Measurements from ENCODE around the gene AGER.

AGER gene

GRCh38 chr6:32168807-32169591 is 15.1 kb downstream of the AGER start:
- DNase-seq (ENCODE audit: low read depth) = no peak

DNA sequence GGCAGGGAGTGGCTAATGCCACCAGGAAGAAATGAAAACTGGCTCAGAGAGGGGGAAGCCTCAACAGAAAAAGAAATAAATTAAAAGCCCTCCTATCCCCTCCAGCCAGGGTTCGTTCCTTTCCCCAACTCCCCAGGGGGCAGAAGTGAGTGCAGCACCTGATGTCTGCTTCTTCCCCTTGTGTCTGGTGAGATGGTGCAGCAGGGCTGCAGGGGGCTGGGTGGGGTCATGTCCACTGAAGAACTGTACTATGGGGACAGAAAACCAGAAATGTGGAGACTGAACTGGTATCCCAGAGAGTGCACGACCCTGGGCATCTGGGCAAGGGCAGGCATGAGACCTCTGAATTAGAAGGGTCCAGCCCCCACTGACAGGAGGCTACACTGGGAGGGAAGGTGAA is 15.7 kb downstream of the AGER start:
- DNase-seq (ENCODE audit: low read depth) = no peak

GRCh38 chr6:32167761-32168262 is 16.2 kb downstream of the AGER start:
- no peak for DNase-seq (ENCODE audit: low read depth)

DNA sequence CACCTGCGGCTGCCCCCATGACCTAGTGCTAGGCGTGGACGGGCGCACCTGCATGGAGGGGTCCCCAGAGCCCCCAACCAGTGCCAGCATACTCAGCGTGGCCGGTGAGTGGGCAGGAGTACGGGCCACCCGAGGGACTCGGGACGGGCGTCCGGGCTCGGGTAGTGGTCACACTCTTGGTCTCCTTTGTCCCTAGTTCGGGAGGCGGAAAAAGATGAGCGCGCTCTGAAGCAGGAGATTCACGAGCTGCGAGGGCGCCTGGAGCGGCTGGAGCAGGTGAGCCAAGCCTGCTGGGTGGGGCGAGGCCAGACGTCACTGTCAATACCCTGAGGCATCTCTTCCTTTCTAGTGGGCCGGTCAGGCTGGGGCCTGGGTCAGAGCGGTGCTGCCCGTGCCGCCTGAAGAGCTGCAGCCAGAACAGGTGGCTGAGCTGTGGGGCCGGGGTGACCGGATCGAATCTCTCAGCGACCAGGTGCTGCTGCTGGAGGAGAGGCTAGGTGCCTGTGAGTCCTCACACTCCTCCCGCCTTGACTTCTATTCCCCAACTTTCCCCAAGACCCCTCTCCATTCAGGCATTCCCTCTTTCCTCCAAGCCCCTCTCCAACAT is 16.8 kb downstream of the AGER start:
- DNase-seq (ENCODE audit: low read depth) = no peak

DNA sequence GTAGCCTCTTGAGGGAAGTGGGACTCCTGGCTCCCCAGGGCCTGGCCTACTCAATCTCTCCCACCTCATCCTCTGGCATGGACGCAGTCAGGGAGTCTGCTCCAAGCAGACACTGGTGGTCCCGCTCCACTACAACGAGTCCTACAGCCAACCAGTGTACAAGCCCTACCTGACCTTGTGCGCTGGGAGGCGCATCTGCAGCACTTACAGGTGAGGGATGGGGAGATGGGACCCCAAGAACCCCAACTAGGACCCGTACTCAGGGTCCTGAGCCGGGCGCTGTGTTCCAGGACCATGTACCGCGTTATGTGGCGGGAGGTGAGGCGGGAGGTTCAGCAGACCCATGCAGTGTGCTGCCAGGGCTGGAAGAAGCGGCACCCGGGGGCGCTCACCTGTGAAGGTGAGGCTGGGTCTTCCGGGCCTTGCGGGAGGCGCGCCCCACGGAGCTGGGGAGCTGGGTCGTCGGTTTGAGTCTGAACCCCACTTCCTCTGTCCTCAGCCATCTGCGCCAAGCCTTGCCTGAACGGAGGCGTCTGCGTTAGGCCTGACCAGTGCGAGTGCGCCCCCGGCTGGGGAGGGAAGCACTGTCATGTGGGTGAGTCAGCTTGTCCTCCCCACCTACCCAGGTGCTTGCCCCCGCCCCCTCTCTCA is 17.5 kb downstream of the AGER start:
- no peak for DNase-seq (ENCODE audit: low read depth)

GRCh38 chr6:32164295-32164694 is 19.8 kb downstream of the AGER start, which contains the start of gene EGFL8:
Gene EGFL8 (plus strand): TSS chr6:32164595. CDS start chr6:32166166, 1,571 bp downstream.
- DNase-seq (ENCODE audit: low read depth) = no peak

GRCh38 chr6:32163559-32164258 is 20.3 kb downstream of the AGER start:
- no peak for DNase-seq (ENCODE audit: low read depth)

- no peak for DNase-seq (ENCODE audit: low read depth)
Measured at GRCh38 chr6:32158052-32158451, 26.0 kb downstream of the AGER start.

- DNase-seq (ENCODE audit: low read depth) = no peak
Measured at GRCh38 chr6:32156891-32157290, 27.2 kb downstream of the AGER start.

- no peak for DNase-seq (ENCODE audit: low read depth)
Measured at GRCh38 chr6:32154514-32155161, 29.4 kb downstream of the AGER start.

GRCh38 chr6:32153564-32154513 is 30.2 kb downstream of the AGER start, which contains the start of gene PPT2:
Gene PPT2 (plus strand): TSS chr6:32154141. CDS start chr6:32154595, 454 bp downstream.
- DNase-seq (ENCODE audit: low read depth) = peak; percentile 89

DNA sequence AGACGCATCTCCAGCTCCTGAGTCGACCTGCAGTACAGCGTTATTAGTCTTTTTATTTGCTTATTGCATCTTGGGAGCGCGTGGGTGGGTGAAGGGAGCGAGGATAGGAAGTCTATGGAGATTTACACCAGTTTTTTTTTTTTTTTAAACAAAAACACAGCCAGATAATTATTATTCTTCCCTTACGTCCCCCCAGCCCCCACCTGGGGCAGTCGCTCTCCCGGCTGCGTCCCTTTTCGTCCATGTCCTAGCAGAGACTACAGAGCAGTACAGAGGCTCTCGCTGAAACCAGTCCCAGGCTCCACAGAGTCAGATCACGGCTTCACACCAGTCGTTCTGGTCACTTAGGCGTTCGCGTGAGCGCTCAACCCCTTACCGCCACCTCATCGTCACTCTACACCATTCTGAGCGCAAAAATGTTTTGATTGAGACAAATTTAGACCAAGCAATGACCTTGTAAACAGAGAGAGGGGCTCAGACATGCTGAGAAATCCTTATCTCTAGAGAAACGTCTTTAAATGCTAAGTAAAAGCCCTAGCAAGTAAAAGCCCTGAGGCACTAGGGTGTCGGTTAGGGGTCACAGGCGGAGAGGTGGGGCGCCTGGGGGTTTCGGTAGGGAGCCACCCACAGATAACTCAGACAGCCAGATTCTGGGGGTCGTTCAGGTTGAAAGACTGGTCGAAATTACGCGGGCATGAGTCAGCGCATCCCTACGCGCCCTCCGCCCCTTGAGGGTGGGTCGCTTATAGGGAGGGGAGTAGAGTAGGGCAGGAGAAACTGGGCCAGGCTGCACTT is 31.1 kb downstream of the AGER start:
- DNase-seq (ENCODE audit: low read depth) = no peak

- DNase-seq (ENCODE audit: low read depth) = no peak
Measured at GRCh38 chr6:32151863-32152768, 31.9 kb downstream of the AGER start, which contains the start of gene PRRT1. Gene PRRT1 (minus strand): TSS chr6:32151939. CDS start chr6:32151827, 112 bp downstream.

DNA sequence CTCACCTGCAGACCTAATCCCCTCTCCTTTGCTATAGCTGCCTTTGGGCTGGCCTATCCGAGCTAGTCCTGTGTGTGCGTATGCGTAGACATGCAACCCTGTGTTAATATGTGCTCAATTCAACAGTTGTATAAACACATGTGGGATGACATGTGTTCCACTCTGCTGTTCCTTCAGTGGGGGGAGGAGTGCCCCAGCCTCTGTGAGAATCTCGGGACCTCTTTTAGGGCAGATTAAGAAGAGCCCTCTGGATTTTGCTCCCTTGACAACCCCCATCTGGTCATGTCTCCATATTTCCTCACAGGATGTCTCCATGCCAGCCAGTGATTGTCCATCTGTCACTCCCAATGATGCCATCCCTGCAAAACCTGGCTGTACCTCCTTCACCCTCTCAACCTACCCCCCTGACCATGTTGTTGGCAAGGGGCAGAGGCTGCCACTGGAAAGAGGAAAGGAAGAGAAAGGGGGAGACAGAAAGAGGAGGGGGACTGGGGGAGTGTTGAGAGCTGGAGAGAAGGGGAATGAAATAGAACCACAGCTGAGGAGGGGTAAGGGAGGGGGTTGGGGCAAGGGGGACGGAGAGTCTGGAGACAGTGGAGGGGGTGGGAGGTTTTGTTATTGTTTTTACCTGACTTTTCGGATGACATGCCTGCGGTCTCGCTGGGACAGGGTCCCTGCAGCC is 32.7 kb downstream of the AGER start:
- DNase-seq (ENCODE audit: low read depth) = no peak

DNA sequence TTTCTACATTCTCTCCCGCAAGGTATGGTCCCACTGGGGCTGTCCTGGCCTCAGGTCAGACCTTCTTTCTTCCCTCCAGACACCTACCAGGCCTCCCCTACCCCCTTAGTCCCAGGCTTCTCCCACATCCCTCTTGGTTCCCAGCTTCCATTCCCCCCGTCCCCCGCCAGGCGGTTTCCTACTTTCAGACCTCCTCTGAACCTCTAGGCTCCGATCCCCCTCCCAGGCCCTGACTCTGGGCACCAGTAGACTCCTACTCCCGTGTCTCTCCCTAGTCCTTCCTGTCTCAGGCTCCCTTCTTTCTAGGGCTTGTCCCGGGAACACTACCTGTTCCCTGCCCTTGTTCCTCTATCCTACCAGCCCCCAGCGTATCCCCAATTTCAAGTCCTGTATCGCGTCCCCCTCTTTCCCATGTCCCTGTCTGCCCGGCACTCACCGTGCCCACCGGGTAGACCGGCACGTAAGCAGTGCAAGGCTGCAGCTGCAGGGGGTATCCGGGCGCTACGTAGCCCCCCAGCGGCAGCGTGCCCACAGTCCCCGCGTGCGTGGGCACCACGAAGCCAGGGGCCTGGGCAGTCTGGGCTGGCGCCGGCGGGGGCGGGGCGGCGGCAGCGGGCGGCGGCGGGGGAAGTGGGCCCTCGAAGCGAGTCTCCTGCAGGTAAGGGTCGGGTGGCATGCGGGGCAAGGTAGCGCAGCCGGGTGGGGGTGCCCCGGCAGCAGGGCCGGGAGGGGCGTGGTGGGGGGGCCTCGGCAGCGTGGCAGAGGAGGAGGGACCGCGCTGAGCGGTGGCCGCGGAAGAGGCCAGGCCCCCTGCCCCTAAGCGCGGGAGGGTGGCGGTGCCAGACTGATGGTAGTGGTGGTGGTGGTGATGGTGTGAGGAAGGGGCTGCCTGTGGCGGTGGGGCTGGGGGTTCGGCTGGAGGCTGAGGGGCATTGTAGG is 33.9 kb downstream of the AGER start:
- no peak for DNase-seq (ENCODE audit: low read depth)

GRCh38 chr6:32149092-32149755 is 34.8 kb downstream of the AGER start:
- DNase-seq (ENCODE audit: low read depth) = no peak

Measured in fibroblast of the conjunctiva (primary cell).